H1 (cell line): ENCODE data around the gene CHST11. TPM values are rescaled to one million over a fixed set of nuclear protein-coding genes. Genes with fewer than 3 reads are reported as not detected.

Experiments
- CTCF ChIA-PET: fragments of 300-600 bp; sonication (Branson Sonifier 250); formaldehyde crosslinking; loops from one replicate; lab custom pipeline; 2021; ENCODE audit not compliant: partially characterized antibody; lab: Charles Lee
- POLR2A ChIA-PET: fragments of 300-600 bp; sonication (Branson Sonifier 250); formaldehyde crosslinking; loops from one replicate; lab custom pipeline; 2021; ENCODE audit warnings: inconsistent platforms; ENCODE audit not compliant: partially characterized antibody; lab: Charles Lee
- DNase-seq, 2 experiments: peaks; one replicate each; pipeline versions ENCODE4 v3.0.0 to v3.0.0-alpha.2; 2010 to 2022; ENCODE audit warnings: low spot score in 2 of 2, low read depth in 1 of 2, mixed read lengths in 1 of 2
- FAIRE-seq: peaks from 2 replicates; lab custom pipeline; 2011; peaks lifted over from hg19 to GRCh38; lab: Jason Lieb, UNC
- H2AFZ ChIP-seq: 2 replicates; pipeline ENCODE4 v1.8.1; 2012; ENCODE audit warnings: low read length, inconsistent platforms
- H2AK5ac ChIP-seq: 2 replicates; pipeline ENCODE4 v1.6.1; 2013; ENCODE audit warnings: low read depth, low read length
- H2BK120ac ChIP-seq: replicated peaks from 2 replicates; pipeline ENCODE3; 2013; ENCODE audit warnings: low read depth, low read length, inconsistent platforms
- H2BK12ac ChIP-seq: 2 replicates; pipeline ENCODE4 v1.6.1; 2013; ENCODE audit warnings: low read depth, low read length
- H2BK15ac ChIP-seq: 2 replicates; pipeline ENCODE4 v1.6.1; 2013; ENCODE audit warnings: low read length
- H2BK20ac ChIP-seq: 2 replicates; pipeline ENCODE4 v1.6.1; 2013; ENCODE audit warnings: low read length
- H2BK5ac ChIP-seq: 2 replicates; pipeline ENCODE4 v1.6.1; 2013; ENCODE audit warnings: low read depth, low read length
- H3K14ac ChIP-seq: 2 replicates; pipeline ENCODE4 v1.6.1; 2013; ENCODE audit warnings: inconsistent platforms; ENCODE audit not compliant: insufficient read length
- H3K18ac ChIP-seq: 2 replicates; pipeline ENCODE4 v1.6.1; 2013; ENCODE audit warnings: low read length; ENCODE audit errors: extremely low read depth
- H3K23ac ChIP-seq: 2 replicates; pipeline ENCODE4 v1.6.1; 2013; ENCODE audit warnings: inconsistent platforms; ENCODE audit not compliant: insufficient read length
- H3K23me2 ChIP-seq: 2 replicates; pipeline ENCODE4 v1.6.1; 2013; ENCODE audit warnings: low read depth, low read length
- H3K27ac ChIP-seq: 2 replicates; pipeline ENCODE4 v1.6.1; 2011; ENCODE audit warnings: low read depth, low read length, inconsistent platforms
- H3K27me3 ChIP-seq, 4 experiments: replicated peaks in 1 of 4; 1 replicate in 1 of 4; 2 replicates in 3 of 4; pipeline versions ENCODE4 v1.6.1 to v1.8.1; 2011 to 2013; ENCODE audit warnings: low read length in 3 of 4, mild to moderate bottlenecking in 3 of 4, inconsistent platforms in 2 of 4, mixed read lengths in 2 of 4, moderate library complexity in 1 of 4; ENCODE audit not compliant: control insufficient read depth in 3 of 4, insufficient read depth in 3 of 4; ENCODE audit errors: extremely low read depth in 1 of 4
- H3K36me3 ChIP-seq, 4 experiments: 2 replicates each; pipeline versions ENCODE4 v1.6.1 to v1.8.1; 2011 to 2013; ENCODE audit warnings: mild to moderate bottlenecking in 4 of 4, low read length in 3 of 4, moderate library complexity in 2 of 4, control low read depth in 1 of 4, inconsistent platforms in 1 of 4; ENCODE audit not compliant: insufficient read depth in 4 of 4, control insufficient read depth in 2 of 4
- H3K4ac ChIP-seq: replicated peaks from 2 replicates; pipeline ENCODE3; 2013; ENCODE audit warnings: low read length, low read depth, mixed read lengths, inconsistent platforms; ENCODE audit not compliant: insufficient read length
- H3K4me1 ChIP-seq, 4 experiments: replicated peaks in 1 of 4; 1 replicate in 1 of 4; 2 replicates in 3 of 4; pipeline versions ENCODE4 v1.6.1 to v1.8.1; 2011 to 2013; ENCODE audit warnings: low read length in 3 of 4, inconsistent platforms in 2 of 4, mixed read lengths in 1 of 4; ENCODE audit not compliant: insufficient read depth in 4 of 4, control insufficient read depth in 3 of 4
- H3K4me2 ChIP-seq, 2 experiments: 2 replicates each; pipeline versions ENCODE4 v1.6.1 to v1.8.1; 2011 to 2013; ENCODE audit warnings: low read depth in 2 of 2, low read length in 2 of 2, control low read depth in 1 of 2, inconsistent platforms in 1 of 2, mild to moderate bottlenecking in 1 of 2; ENCODE audit not compliant: insufficient read depth in 1 of 2
- H3K4me3 ChIP-seq, 4 experiments: fragments of 200-600, 300-600 bp in 1 of 4; sonication (generic), shearing (Covaris generic), sonication (Bioruptor Twin) in 1 of 4; 2 replicates each; pipeline versions ENCODE4 v1.5.1 to v1.8.1; 2011 to 2016; ENCODE audit warnings: low read length in 4 of 4, low read depth in 3 of 4, control low read depth in 2 of 4, inconsistent platforms in 2 of 4, mild to moderate bottlenecking in 2 of 4, mixed read lengths in 1 of 4, moderate library complexity in 1 of 4; ENCODE audit not compliant: insufficient read depth in 2 of 4; ENCODE audit errors: extremely low read depth in 1 of 4
- H3K56ac ChIP-seq: replicated peaks from 2 replicates; pipeline ENCODE3; 2013; ENCODE audit warnings: low read depth, mild to moderate bottlenecking, mixed read lengths, low read length, inconsistent platforms; ENCODE audit not compliant: insufficient read length
- H3K79me1 ChIP-seq: 2 replicates; pipeline ENCODE4 v1.6.1; 2013; ENCODE audit warnings: low read depth, low read length, control low read depth
- H3K79me2 ChIP-seq, 2 experiments: 2 replicates each; pipeline versions ENCODE4 v1.6.1 to v1.8.1; 2012 to 2013; ENCODE audit warnings: low read length in 2 of 2, mild to moderate bottlenecking in 2 of 2, inconsistent platforms in 1 of 2; ENCODE audit not compliant: insufficient read depth in 2 of 2, control insufficient read depth in 1 of 2
- H3K9ac ChIP-seq, 4 experiments: replicated peaks in 1 of 4; 1 replicate in 1 of 4; 2 replicates in 3 of 4; pipeline versions ENCODE4 v1.6.1 to v1.8.1; 2011 to 2013; ENCODE audit warnings: low read depth in 3 of 4, low read length in 3 of 4, control low read depth in 2 of 4, mild to moderate bottlenecking in 2 of 4, moderate library complexity in 2 of 4, inconsistent platforms in 1 of 4; ENCODE audit errors: extremely low read depth in 1 of 4
- H3K9me3 ChIP-seq, 2 experiments: 2 replicates each; pipeline versions ENCODE4 v1.6.1 to v1.8.1; 2012 to 2013; ENCODE audit warnings: mild to moderate bottlenecking in 2 of 2, moderate library complexity in 2 of 2, control low read depth in 1 of 2, inconsistent platforms in 1 of 2, low read depth in 1 of 2, low read length in 1 of 2, mixed read lengths in 1 of 2; ENCODE audit not compliant: insufficient read depth in 2 of 2
- H4K20me1 ChIP-seq, 2 experiments: replicated peaks in 1 of 2; 2 replicates each; pipeline versions ENCODE3 to v1.8.1; 2011 to 2013; ENCODE audit warnings: inconsistent platforms in 2 of 2, low read length in 2 of 2, mild to moderate bottlenecking in 1 of 2; ENCODE audit not compliant: insufficient read depth in 2 of 2, control insufficient read depth in 1 of 2
- H4K5ac ChIP-seq: 2 replicates; pipeline ENCODE4 v1.6.1; 2013; ENCODE audit warnings: low read length, low read depth, mixed read lengths, inconsistent platforms; ENCODE audit not compliant: insufficient read length
- H4K8ac ChIP-seq: 2 replicates; pipeline ENCODE4 v1.8.0; 2013; ENCODE audit warnings: mild to moderate bottlenecking, moderate library complexity, low read length, inconsistent platforms; ENCODE audit not compliant: insufficient read depth; ENCODE audit errors: extremely low read depth
- H4K91ac ChIP-seq: replicated peaks from 2 replicates; pipeline ENCODE3; 2013; ENCODE audit warnings: low read length, mixed read lengths, inconsistent platforms; ENCODE audit not compliant: insufficient read length
- BRCA1 ChIP-seq: IDR thresholded peaks from 2 replicates; pipeline ENCODE4 v1.6.1; 2012; ENCODE audit warnings: low read depth, low read length, improper control_type of control experiment
- CREB1 ChIP-seq: IDR thresholded peaks from 2 replicates; pipeline ENCODE4 v1.6.1; 2012; ENCODE audit warnings: inconsistent platforms
- EZH2 ChIP-seq: fragments of 200-600 bp; sonication (generic); IDR thresholded peaks from 2 replicates; pipeline ENCODE4 v1.7.1; 2012; ENCODE audit warnings: low read depth, mild to moderate bottlenecking, moderate library complexity, low read length, inconsistent platforms; ENCODE audit not compliant: severe bottlenecking
- FOSL1 ChIP-seq: IDR thresholded peaks from 2 replicates; pipeline ENCODE4 v1.6.1; 2011; ENCODE audit warnings: mild to moderate bottlenecking, low read depth, low read length, moderate library complexity; ENCODE audit not compliant: insufficient read depth
- POLR2AphosphoS5 ChIP-seq: IDR thresholded peaks from 2 replicates; pipeline ENCODE4 v1.6.1; 2011; ENCODE audit warnings: low read depth, low read length
- RAD21 ChIP-seq, 2 experiments: IDR thresholded peaks in 1 of 2; conservative IDR thresholded peaks in 1 of 2; 2 replicates each; pipeline ENCODE4 v1.6.1; 2011; ENCODE audit warnings: low read depth in 2 of 2, low read length in 2 of 2, improper control_type of control experiment in 1 of 2, inconsistent platforms in 1 of 2, mild to moderate bottlenecking in 1 of 2, moderate library complexity in 1 of 2
- RFX5 ChIP-seq: IDR thresholded peaks from 2 replicates; pipeline ENCODE4 v1.6.1; 2011; ENCODE audit warnings: low read depth, low read length, improper control_type of control experiment, borderline replicate concordance
- SIN3A ChIP-seq, 2 experiments: IDR thresholded peaks in 1 of 2; conservative IDR thresholded peaks in 1 of 2; 2 replicates each; pipeline ENCODE4 v1.6.1; 2011 to 2012; ENCODE audit warnings: low read length in 2 of 2, improper control_type of control experiment in 1 of 2, low read depth in 1 of 2, mild to moderate bottlenecking in 1 of 2
- SIRT6 ChIP-seq: IDR thresholded peaks from one replicate; pipeline ENCODE4 v1.7.1; 2012; ENCODE audit warnings: low read length, inconsistent platforms
- SP4 ChIP-seq: IDR thresholded peaks from 2 replicates; pipeline ENCODE4 v1.6.1; 2012; ENCODE audit warnings: low read length, inconsistent platforms
- SRF ChIP-seq: IDR thresholded peaks from 2 replicates; pipeline ENCODE4 v1.6.1; 2011; ENCODE audit warnings: mild to moderate bottlenecking, low read depth, low read length, moderate library complexity
- SUZ12 ChIP-seq: fragments of 200-600 bp; sonication (generic); IDR thresholded peaks from 2 replicates; pipeline ENCODE4 v1.6.1; 2012; ENCODE audit warnings: mild to moderate bottlenecking, inconsistent platforms, low read length, moderate library complexity, mixed read lengths
- TAF1 ChIP-seq: IDR thresholded peaks from 2 replicates; pipeline ENCODE4 v1.6.1; 2011; ENCODE audit warnings: mild to moderate bottlenecking, low read depth, low read length
- TBP ChIP-seq: IDR thresholded peaks from 2 replicates; pipeline ENCODE4 v1.6.1; 2011; ENCODE audit warnings: low read depth, low read length, improper control_type of control experiment
- TCF12 ChIP-seq: IDR thresholded peaks from 2 replicates; pipeline ENCODE4 v1.6.1; 2011; ENCODE audit warnings: low read depth, mild to moderate bottlenecking, low read length
- ZNF274 ChIP-seq: IDR thresholded peaks from 2 replicates; pipeline ENCODE4 v1.7.0; 2012; ENCODE audit warnings: low read length, borderline replicate concordance; ENCODE audit errors: extremely low read depth
- WGBS, 2 experiments: shearing (Covaris generic) in 1 of 2; methylation state at CpG; one replicate each; pipeline versions ENCODE4 v1.1.6 to v1.1.7; 2013 to 2015; ENCODE audit warnings: low lambda C conversion rate in 2 of 2, mixed read lengths in 2 of 2, inconsistent platforms in 1 of 2, low coverage in 1 of 2, missing lambda C conversion rate in 1 of 2; ENCODE audit not compliant: insufficient replicate concordance in 2 of 2, insufficient coverage in 1 of 2, insufficient read length in 1 of 2; ENCODE audit errors: extremely low coverage in 1 of 2, missing lambda C conversion rate in 1 of 2; 5-methylcytosine and 5-hydroxymethylcytosine counted together
- polyA plus RNA-seq, 7 experiments: library from polyadenylated mRNA; depleted of rRNA in 3 of 7; stranded (reverse) in 5 of 7; unstranded in 2 of 7; fragments of >200 nt in 5 of 7; fragments of 200-250 nt in 2 of 7; gene quantifications; 1 replicate in 5 of 7; 2 replicates in 1 of 7; 4 replicates in 1 of 7; pipeline versions ENCODE4 v1.2.1 to v1.2.3, GENCODE V29; 2011 to 2013; ENCODE audit warnings: missing spikeins in 2 of 7, mixed read lengths in 2 of 7
- total RNA-seq: library from RNA; stranded (reverse); fragmentation: NEBNext Ultra II Directional; extraction: Animal tissue kit (Norgen Biotek cat#: 25700); gene quantifications from 2 replicates; pipeline ENCODE4 v1.2.1, GENCODE V29; 2021

The CHST11 gene
- total and polyA plus RNA-seq, 2 of the 8 experiments (the other 6 are each of a cell fraction or from before 2014, with no cell fraction given) = 14.4 to 20.8 TPM

DNA sequence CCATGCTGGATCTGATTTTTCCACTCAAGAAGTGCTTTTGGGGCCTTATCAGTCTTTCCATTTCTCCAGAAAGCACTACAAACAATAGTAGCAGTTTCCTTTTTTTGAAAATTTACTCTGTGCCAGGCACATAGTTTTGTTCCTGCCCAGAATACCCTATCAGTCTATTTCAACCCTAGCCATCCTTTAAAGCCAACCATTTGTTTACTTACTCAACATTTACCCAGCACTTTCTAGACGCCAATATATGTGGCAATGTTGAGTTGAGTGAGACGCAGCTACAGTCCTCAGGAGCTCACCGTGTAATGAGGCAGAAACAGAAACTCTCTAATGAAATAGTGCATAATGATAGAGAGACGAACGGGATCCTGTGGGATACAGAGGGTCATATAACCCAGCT lies 32.9 kb upstream of the CHST11 start:
- no peak overlapping the region for H3K4ac ChIP-seq
- 90% methylated on average over 5 of the region's 5 CpGs; no CpG with 5 or more reads in 1 of the 2 experiments for WGBS, 2 experiments
- H3K36me3 ChIP-seq = no peaks in the 10 kb centered on the region; a peak in 1 of 8 replicates
- no peak overlapping the region for H2BK120ac ChIP-seq
- H2BK5ac ChIP-seq = no peak overlapping the region
- ChIA-PET CTCF (interaction anchor here (0.5 to 1.0 kb wide), 3 partner anchors 13 to 854 kb away, joined by 3 read pairs; no protein-coding TSS in a partner anchor), POLR2A (no interaction called here)
- H2AK5ac ChIP-seq = no peak overlapping the region
- H4K91ac ChIP-seq = no peak overlapping the region
- H3K9me3 ChIP-seq = peaks cover 2 to 6% of the 10 kb centered on the region in 2 experiments; a peak in 1 of 4 replicates
- no peak overlapping the region for H3K14ac ChIP-seq
- no peak overlapping the region for H3K18ac ChIP-seq
- H3K4me1 ChIP-seq = no peaks in the 10 kb centered on the region
- DNase-seq (no peak), FAIRE-seq (no peak)
- no peak overlapping the region for H4K5ac ChIP-seq
- no peak overlapping the region for H3K23ac ChIP-seq
- no peaks in the 10 kb centered on the region for H3K79me1 ChIP-seq
- H3K27me3 ChIP-seq = no peaks in the 10 kb centered on the region; a peak in 1 of 7 replicates
- no peak overlapping the region for H3K56ac ChIP-seq
- H2BK12ac ChIP-seq = no peak overlapping the region
- H3K4me3 ChIP-seq = no peak overlapping the region
- no peak overlapping the region for H2AFZ ChIP-seq
- no peaks in the 10 kb centered on the region for H3K79me2 ChIP-seq
- H2BK20ac ChIP-seq = no peak overlapping the region
- H2BK15ac ChIP-seq = no peak overlapping the region
- H4K20me1 ChIP-seq = no peaks in the 10 kb centered on the region
- H3K27ac ChIP-seq = no peak overlapping the region
- no peak overlapping the region for H3K4me2 ChIP-seq
- H3K9ac ChIP-seq = no peak overlapping the region
- H3K23me2 ChIP-seq = no peaks in the 10 kb centered on the region
- H4K8ac ChIP-seq = no peak overlapping the region
- no peak for TF ChIP-seq SRF
- TF ChIP-seq TCF12 = no peak
- no peak for TF ChIP-seq POLR2AphosphoS5
- TF ChIP-seq SIN3A (conservative IDR thresholded peaks at IDR 0.05 in 1 of 2, IDR thresholded peaks at IDR 0.05 in 1 of 2; ENCODE audit: low read depth in 1 of 2, low read length in 2 of 2) = no peak
- TF ChIP-seq EZH2 = no peak
- TF ChIP-seq SUZ12 = no peak
- TF ChIP-seq TBP = no peak
- TF ChIP-seq BRCA1 = no peak
- TF ChIP-seq ZNF274 = no peak
- TF ChIP-seq SIRT6 = no peak
- TF ChIP-seq CREB1 = no peak
- TF ChIP-seq SP4 = no peak
- TF ChIP-seq RAD21 (IDR thresholded peaks at IDR 0.05 in 1 of 2, conservative IDR thresholded peaks at IDR 0.05 in 1 of 2; ENCODE audit: low read depth in 2 of 2, low read length in 2 of 2) = no peak
- no peak for TF ChIP-seq TAF1
- no peak for TF ChIP-seq RFX5
- TF ChIP-seq FOSL1 = no peak
